HFF-Myc (cell line): ENCODE results near the gene DDX55.

Experiments used
- DNase-seq: peaks from one replicate; pipeline ENCODE4 v3.0.0-alpha.2; 2011; ENCODE audit warnings: low read depth; ENCODE audit errors: extremely low read depth
- H3K4me3 ChIP-seq: replicated peaks from 2 replicates; pipeline ENCODE4 v1.5.1; 2011; ENCODE audit warnings: low read depth, mild to moderate bottlenecking, control low read depth, low read length
- CTCF ChIP-seq: IDR thresholded peaks from 2 replicates; pipeline ENCODE4 v1.5.1; 2012; ENCODE audit warnings: mild to moderate bottlenecking, low read depth, low read length, control low read depth; ENCODE audit errors: missing control alignments

Gene DDX55

GRCh38 chr12:123634142-123634561 is 32.3 kb downstream of the DDX55 start:
- no peak for TF ChIP-seq CTCF
- H3K4me3 ChIP-seq: peak overlapping the region; percentile 88
- DNase-seq: no peak

- TF ChIP-seq CTCF: no peak
- no peak for DNase-seq
- no peak overlapping the region for H3K4me3 ChIP-seq
Measured at GRCh38 chr12:123643911-123644310, 42.0 kb downstream of the DDX55 start.

DNA sequence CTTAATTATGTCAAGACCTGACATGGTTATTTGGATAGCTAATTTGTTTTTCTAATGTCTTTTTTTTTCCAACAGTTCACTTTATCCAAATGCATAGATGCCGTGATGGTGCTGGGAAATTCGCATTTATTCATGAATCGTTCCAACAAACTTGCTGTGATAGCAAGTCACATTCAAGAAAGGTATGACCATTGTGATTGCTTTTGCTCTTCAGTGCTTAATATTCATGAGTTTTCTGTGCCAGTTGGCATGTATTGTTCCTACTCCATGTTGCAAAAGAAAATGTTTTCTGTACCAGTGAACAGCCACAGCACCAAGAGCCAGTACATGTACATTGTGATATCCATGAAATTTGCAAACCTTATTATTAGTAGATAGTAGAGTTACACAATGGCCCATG is 43.5 kb downstream of the DDX55 start:
- no peak overlapping the region for H3K4me3 ChIP-seq
- DNase-seq: no peak
- TF ChIP-seq CTCF: no peak

- no peak for TF ChIP-seq CTCF
- no peak for DNase-seq
- H3K4me3 ChIP-seq: no peak overlapping the region
Measured at GRCh38 chr12:123645878-123646277, 44.0 kb downstream of the DDX55 start.

DNA sequence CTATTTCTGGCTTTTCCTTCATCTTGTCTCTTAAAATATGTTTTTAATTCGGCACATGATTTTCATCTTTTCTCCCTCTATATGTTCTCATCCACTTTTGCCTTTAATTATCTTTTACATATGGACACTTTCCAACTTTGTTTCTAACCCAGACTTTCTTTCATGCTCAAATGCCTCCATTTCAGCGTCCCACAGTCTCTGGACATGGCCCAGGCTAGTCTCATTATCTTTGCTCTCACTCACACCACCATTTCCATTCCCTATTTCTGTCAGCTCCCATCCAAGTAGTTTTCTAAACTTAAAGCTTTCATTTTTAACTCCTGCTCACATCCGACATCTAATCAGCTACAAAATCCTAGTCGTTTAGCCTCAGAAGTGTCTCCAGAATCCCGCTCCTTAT is 46.5 kb downstream of the DDX55 start:
- DNase-seq: no peak
- no peak overlapping the region for H3K4me3 ChIP-seq
- no peak for TF ChIP-seq CTCF

GRCh38 chr12:123654129-123654701 is 52.3 kb downstream of the DDX55 start:
- no peak for TF ChIP-seq CTCF
- H3K4me3 ChIP-seq: no peak overlapping the region
- DNase-seq: no peak

DNA sequence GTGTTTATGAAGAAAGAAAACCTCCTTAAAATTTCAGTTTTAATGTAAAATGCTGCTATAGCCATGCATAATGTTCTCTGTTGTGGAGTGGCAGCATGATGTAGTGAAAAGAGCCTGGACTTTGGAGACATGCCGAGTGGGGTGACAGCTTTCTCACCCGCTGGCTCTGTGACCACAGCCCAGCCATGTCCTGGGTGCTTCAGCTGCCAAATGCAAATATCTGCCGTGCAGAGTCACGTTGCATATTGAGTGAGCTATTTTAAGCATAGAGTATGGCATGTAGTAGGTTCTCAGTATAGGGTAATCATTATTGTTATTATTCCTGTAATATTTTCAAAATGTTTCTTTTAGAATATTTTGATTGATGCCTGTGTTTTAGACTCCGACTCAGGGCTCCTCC is 53.5 kb downstream of the DDX55 start:
- H3K4me3 ChIP-seq: no peak overlapping the region
- no peak for DNase-seq
- TF ChIP-seq CTCF: no peak
